Mucosa of descending colon (tissue), 3 donors: ENCODE measurements around the gene DENND2C. TPM values are rescaled to one million over a fixed set of nuclear protein-coding genes. Genes with fewer than 3 reads are reported as not detected.
"Not testable (repeated sequence)": the region's sequence is repeated elsewhere in the genome, so short reads cannot be mapped to it uniquely, and the experiment has no call there.

Experiments used
- ATAC-seq: fragments of 200-7000 bp; cut with Tn5 transposase; one replicate; pipeline ENCODE4 v1.9.1; 2020; ENCODE audit warnings: mild to moderate bottlenecking, moderate library complexity
- DNase-seq, 3 donors: peaks; one replicate each; pipeline ENCODE4 v3.0.0-alpha.2; 2020
- H3K36me3 ChIP-seq: fragments of 200-600 bp; one replicate; pipeline ENCODE4 v1.8.0; 2021; ENCODE audit warnings: low read depth, mild to moderate bottlenecking
- H3K4me1 ChIP-seq: fragments of 200-600 bp; one replicate; pipeline ENCODE4 v1.8.0; 2021; ENCODE audit warnings: low read depth, mild to moderate bottlenecking
- H3K4me3 ChIP-seq: fragments of 200-600 bp; one replicate; pipeline ENCODE4 v1.8.0; 2021; ENCODE audit warnings: mild to moderate bottlenecking
- H3K9me3 ChIP-seq: fragments of 200-600 bp; one replicate; pipeline ENCODE4 v1.8.0; 2021; ENCODE audit warnings: mild to moderate bottlenecking
- intact Hi-C, 2 donors: fragments of 100-400 bp; cut with DNase I in 1 of 2; cut with micrococcal nuclease in 1 of 2; formaldehyde crosslinking; loops; one replicate each; pipeline versions ENCODE4 v1.11.0 to v1.11.1; 2022; cut with DNase I, micrococcal nuclease
- total RNA-seq, 3 donors: library from RNA; stranded (reverse); fragmentation: NEBNext Ultra II Directional in 2 of 3; extraction: Animal tissue kit (Norgen Biotek cat#: 25700) in 2 of 3; gene quantifications; one replicate each; pipeline versions ENCODE4 v1.2.1 to v1.2.4, GENCODE V29; 2021 to 2023
- TF ChIP-seq, protein P1 (sequence below): fragments of 200-600 bp; IDR thresholded peaks from one replicate; pipeline ENCODE4 v1.8.0; 2022; ENCODE audit warnings: antibody characterized with exemption, mild to moderate bottlenecking
- donor health status: DM: no; HTN: no; CAD: no; lungs with moderate emphysema.
- donor health status: DM: no; HTN: no; CAD: no.
- donor health status: DM: no; HTN: yes; CAD: no.

Gene DENND2C
- total RNA-seq, 3 donors from 2014 or later = 0.80 to 1.6 (median 0.87) TPM

DNA sequence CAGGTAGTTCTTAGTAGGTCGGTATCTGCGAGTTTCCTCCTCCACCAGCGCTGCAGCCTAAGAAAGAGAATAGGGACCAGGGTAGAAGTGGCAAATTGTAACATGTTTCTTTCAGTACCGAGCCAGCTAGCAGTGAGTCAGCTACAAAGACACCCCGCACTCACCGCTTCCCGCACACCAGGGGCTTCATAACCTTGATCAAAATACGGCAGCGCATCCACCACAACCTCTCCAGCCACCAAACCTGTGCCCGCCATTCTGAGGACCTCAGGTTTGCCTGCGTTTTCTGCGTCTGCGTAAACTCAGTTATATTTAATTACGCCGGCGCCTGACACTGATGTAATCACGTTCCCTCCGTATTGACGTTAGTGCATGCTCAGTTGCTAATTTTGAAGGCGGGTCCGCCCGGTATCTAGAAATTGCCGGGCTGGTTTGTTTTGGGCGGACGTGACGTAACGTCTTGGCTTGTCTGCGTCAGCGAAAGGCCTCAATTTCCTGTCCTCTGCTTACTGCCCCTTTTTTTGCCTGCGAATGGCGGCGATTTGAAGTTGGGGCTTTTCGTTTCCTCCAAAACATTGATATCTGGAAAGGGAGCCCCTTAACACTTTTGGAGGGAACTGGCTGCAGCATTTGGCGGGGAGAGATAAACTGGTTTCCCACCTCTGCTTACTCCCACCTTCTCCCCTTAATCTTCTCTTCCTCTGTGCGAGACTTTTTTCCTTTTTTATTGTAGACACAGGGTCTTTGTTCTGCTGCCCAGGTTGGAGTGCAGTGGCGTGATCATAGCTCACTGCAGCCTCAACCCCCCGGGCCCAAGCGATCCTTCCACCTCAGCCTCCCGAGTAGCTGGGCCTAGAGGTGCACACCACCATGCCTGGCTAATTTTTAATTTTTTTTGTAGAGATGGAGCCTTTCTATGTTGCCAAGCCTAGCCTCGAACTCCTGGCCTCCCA, 88.2 kb downstream of the DENND2C start, which contains the start of gene BCAS2:
BCAS2 (minus strand) TSS at position 281 of the 953 bp plus-strand sequence; CDS start at position 257, 24 bp downstream.
- peak; percentile 95 to 99 (median 96) for DNase-seq
- ATAC-seq = peak; percentile 100
- H3K4me3 ChIP-seq = peak within 1 kb of the TSS; percentile 27
- H3K9me3 ChIP-seq = no peaks in the 10 kb centered on the region
- peaks cover 13% of the 10 kb centered on the region for H3K4me1 ChIP-seq
- H3K36me3 ChIP-seq = no peaks in the 10 kb centered on the region
- TF ChIP-seq, protein P1, sequence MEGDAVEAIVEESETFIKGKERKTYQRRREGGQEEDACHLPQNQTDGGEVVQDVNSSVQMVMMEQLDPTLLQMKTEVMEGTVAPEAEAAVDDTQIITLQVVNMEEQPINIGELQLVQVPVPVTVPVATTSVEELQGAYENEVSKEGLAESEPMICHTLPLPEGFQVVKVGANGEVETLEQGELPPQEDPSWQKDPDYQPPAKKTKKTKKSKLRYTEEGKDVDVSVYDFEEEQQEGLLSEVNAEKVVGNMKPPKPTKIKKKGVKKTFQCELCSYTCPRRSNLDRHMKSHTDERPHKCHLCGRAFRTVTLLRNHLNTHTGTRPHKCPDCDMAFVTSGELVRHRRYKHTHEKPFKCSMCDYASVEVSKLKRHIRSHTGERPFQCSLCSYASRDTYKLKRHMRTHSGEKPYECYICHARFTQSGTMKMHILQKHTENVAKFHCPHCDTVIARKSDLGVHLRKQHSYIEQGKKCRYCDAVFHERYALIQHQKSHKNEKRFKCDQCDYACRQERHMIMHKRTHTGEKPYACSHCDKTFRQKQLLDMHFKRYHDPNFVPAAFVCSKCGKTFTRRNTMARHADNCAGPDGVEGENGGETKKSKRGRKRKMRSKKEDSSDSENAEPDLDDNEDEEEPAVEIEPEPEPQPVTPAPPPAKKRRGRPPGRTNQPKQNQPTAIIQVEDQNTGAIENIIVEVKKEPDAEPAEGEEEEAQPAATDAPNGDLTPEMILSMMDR = no peak
- intact Hi-C loops = no loop called here

DNA sequence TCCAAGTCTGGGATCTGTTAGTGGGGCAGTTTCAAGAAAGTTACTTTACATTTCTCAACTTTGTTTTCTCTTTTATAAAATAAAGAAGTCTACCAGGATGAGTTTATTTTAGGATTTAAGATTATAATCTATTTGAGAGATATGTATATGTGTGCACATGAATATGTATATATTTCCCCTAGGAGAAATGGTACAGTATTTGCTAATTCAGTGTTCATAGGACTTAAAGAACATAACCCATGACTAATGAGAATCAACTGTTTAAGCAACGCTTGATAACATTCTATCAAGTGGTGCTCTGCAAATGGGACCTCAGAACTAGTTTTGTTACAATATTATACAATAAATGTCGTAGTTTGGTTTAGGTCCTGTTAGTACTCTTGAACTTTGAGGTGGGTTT, 95.5 kb downstream of the DENND2C start:
- TF ChIP-seq, protein P1 = no peak
- DNase-seq (no peak), ATAC-seq (no peak)
- Histone ChIP-seq H3K36me3 (no peaks in the 10 kb centered on the region), H3K9me3 (no peaks in the 10 kb centered on the region), H3K4me3 (no peak overlapping the region), H3K4me1 (no peaks in the 10 kb centered on the region)
- intact Hi-C loops = no loop called here

DNA sequence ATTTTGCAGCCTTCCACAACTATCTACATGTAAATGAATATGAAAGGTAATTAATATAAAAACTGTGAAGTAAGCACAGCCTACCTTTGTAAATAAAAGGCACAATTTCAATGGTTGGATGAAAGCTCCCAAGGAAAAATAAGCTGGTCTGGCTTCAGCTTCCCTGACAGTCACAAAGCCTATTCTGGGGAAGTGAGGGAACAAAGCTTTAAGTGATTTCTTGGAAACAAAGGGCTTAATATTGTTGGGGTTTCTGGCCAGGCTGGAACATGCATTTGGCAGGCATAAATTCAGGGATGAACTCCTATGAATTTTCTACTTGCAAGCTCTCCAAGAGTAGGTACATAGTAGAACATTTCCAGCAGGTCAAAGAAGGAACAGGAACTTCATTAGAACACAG, 105.7 kb downstream of the DENND2C start:
- TF ChIP-seq, protein P1 = no peak
- Histone ChIP-seq H3K9me3 (no peaks in the 10 kb centered on the region), H3K4me1 (no peaks in the 10 kb centered on the region), H3K36me3 (no peaks in the 10 kb centered on the region), H3K4me3 (no peak overlapping the region)
- intact Hi-C loops = no loop called here
- ATAC-seq (no peak), DNase-seq (no peak)

DNA sequence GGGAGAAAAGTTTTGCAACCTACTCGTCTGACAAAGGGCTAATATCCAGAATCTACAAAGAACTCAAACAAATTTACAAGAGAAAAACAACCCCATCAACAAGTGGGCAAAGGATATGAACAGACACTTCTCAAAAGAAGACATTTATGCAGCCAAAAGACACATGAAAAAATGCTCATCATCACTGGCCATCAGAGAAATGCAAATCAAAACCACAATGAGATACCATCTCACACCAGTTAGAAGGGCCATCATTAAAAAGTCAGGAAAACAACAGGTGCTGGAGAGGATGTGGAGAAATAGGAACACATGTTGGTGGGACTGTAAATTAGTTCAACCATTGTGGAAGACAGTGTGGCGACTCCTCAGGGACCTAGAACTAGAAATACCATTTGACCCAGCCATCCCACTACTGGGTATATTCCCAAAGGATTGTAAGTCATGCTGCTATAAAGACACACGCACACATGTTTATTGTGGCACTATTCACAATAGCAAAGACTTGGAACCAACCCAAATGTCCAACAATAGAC, 106.8 kb downstream of the DENND2C start:
- H3K4me3 ChIP-seq, ATAC-seq, H3K4me1 ChIP-seq, DNase-seq, H3K9me3 ChIP-seq, intact Hi-C loops, H3K36me3 ChIP-seq: not testable (repeated sequence)

DNA sequence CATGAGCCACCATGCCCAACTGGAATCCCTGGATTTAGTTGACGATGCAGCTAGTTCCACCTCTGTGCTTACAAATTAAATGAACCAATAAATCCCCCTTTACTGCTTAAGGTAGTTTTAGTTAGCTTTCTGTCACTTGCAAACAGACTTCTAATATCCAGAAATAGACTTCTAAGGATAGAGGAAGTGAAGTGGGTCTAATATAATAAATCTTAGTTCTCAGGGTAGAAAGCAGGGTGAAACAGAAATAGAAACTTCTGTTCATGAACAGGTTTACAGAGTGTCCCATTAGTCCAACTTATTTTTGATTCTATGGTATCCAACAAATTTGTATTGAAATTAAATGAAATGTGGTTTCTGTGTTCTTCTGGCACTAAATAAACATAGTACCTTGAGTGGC, 108.5 kb downstream of the DENND2C start:
- no peak overlapping the region for H3K4me3 ChIP-seq
- no peaks in the 10 kb centered on the region for H3K9me3 ChIP-seq
- TF ChIP-seq, protein P1 = no peak
- no peaks in the 10 kb centered on the region for H3K4me1 ChIP-seq
- intact Hi-C loops = no loop called here
- no peaks in the 10 kb centered on the region for H3K36me3 ChIP-seq
- ATAC-seq (no peak), DNase-seq (no peak)

DNA sequence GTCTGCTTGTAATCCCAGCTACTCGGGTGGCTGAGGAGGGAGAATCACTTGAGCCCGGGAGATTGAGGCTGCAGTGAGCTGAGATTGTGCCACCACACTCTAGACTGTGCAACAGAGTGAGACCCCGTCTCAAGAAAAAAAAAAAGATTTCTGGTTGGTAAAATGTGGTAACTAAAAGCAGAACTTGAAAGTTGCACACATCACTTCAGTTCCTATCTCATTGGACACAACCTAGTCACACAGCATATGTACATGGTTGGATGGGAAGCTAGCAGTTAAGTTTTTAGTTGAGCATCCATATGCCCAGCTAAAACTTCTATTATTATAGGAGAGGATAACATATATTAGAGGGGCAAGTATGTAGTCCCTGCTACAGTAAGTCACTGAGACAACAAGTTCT, 110.5 kb downstream of the DENND2C start:
- TF ChIP-seq, protein P1 = no peak
- no peak for ATAC-seq
- intact Hi-C loops = no loop called here
- Histone ChIP-seq H3K9me3 (no peaks in the 10 kb centered on the region), H3K4me1 (no peaks in the 10 kb centered on the region), H3K4me3 (no peak overlapping the region), H3K36me3 (no peaks in the 10 kb centered on the region)
- no peak for DNase-seq
